HepG2 (cell line): Measurements from ENCODE around the gene USP35. TPM values are rescaled to one million over a fixed set of nuclear protein-coding genes. Genes with fewer than 3 reads are reported as not detected.

ENCODE experiments used
- DNMT3B ChIP-seq: conservative IDR thresholded peaks from 2 replicates; pipeline ENCODE4 v1.6.1; 2016; ENCODE audit warnings: missing biosample characterization, control low read depth
- JDP2 ChIP-seq: sonication (generic); formaldehyde crosslinking; IDR thresholded peaks from 2 replicates; pipeline ENCODE4 v1.8.1; 2022; ENCODE audit warnings: missing genetic modification reagents, borderline replicate concordance
- KDM6A ChIP-seq: IDR thresholded peaks from 2 replicates; pipeline ENCODE4 v1.6.1; 2016; ENCODE audit warnings: low read depth
- MATR3 ChIP-seq: sonication (generic); formaldehyde crosslinking; IDR thresholded peaks from 2 replicates; pipeline ENCODE4 v1.4.0; 2020; ENCODE audit warnings: missing genetic modification reagents
- MIXL1 ChIP-seq: IDR thresholded peaks from 2 replicates; pipeline ENCODE4 v1.6.1; 2016
- NCOA1 ChIP-seq: sonication (generic); formaldehyde crosslinking; IDR thresholded peaks from 2 replicates; pipeline ENCODE4 v1.9.0; 2021; ENCODE audit warnings: missing genetic modification reagents
- NR2F6 ChIP-seq, 2 experiments: IDR thresholded peaks; 2 replicates each; pipeline ENCODE4 v1.6.1; 2016; ENCODE audit warnings: antibody characterized with exemption in 1 of 2, mild to moderate bottlenecking in 1 of 2
- PAX8 ChIP-seq: sonication (generic); formaldehyde crosslinking; IDR thresholded peaks from 2 replicates; pipeline ENCODE4 v1.8.0; 2022; ENCODE audit warnings: mild to moderate bottlenecking, missing genetic modification reagents, borderline replicate concordance
- ZFP90 ChIP-seq: sonication (generic); formaldehyde crosslinking; IDR thresholded peaks from 2 replicates; pipeline ENCODE4 v1.8.0; 2022; ENCODE audit warnings: missing genetic modification reagents, mild to moderate bottlenecking, inconsistent platforms, borderline replicate concordance
- ZNF138 ChIP-seq: sonication (generic); formaldehyde crosslinking; IDR thresholded peaks from 2 replicates; pipeline ENCODE4 v1.5.0; 2020; ENCODE audit warnings: mild to moderate bottlenecking, low read depth, missing genetic modification reagents
- ZNF260 ChIP-seq: sonication (generic); formaldehyde crosslinking; IDR thresholded peaks from 2 replicates; pipeline ENCODE4 v1.4.0; 2020; ENCODE audit warnings: missing genetic modification reagents, low read depth, mild to moderate bottlenecking, borderline replicate concordance
- ZNF333 ChIP-seq: sonication (generic); formaldehyde crosslinking; IDR thresholded peaks from 2 replicates; pipeline ENCODE4 v1.4.0; 2020; ENCODE audit warnings: mild to moderate bottlenecking, missing genetic modification reagents, borderline replicate concordance
- ZNF629 ChIP-seq: sonication (generic); formaldehyde crosslinking; conservative IDR thresholded peaks from 2 replicates; pipeline ENCODE4 v1.5.0; 2020; ENCODE audit warnings: missing genetic modification reagents
- polyA plus RNA-seq, 8 experiments: library from polyadenylated mRNA; depleted of rRNA in 3 of 8; stranded (reverse) in 7 of 8; unstranded in 1 of 8; fragments of >200 nt; fragmentation: Illumina TruSeq in 4 of 8; extraction: Trizol in 4 of 8; gene quantifications; 2 replicates each; pipeline versions ENCODE4 v1.2.1 to v1.2.3, GENCODE V29; 2011 to 2016; ENCODE audit warnings: low read depth in 4 of 8, missing spikeins in 1 of 8, mixed read lengths in 1 of 8; ENCODE audit not compliant: insufficient read depth in 1 of 8
- total RNA-seq, 5 experiments: library from RNA; depleted of rRNA; stranded (reverse); fragments of >200 nt; fragmentation: Illumina TruSeq; extraction: Trizol; gene quantifications; 2 replicates each; pipeline ENCODE4 v1.2.3, GENCODE V29; 2016; ENCODE audit warnings: low read depth in 1 of 5
- TF ChIP-seq, protein P1 (sequence below): sonication (generic); formaldehyde crosslinking; IDR thresholded peaks from 2 replicates; pipeline ENCODE4 v1.5.0; 2020; ENCODE audit warnings: mild to moderate bottlenecking, missing genetic modification reagents
- TF ChIP-seq, protein P2 (sequence below): sonication (generic); formaldehyde crosslinking; IDR thresholded peaks from 2 replicates; pipeline ENCODE4 v1.4.0; 2020; ENCODE audit warnings: missing genetic modification reagents, borderline replicate concordance
- TF ChIP-seq, protein P3 (sequence below): sonication (generic); formaldehyde crosslinking; IDR thresholded peaks from 2 replicates; pipeline ENCODE4 v1.4.0; 2020; ENCODE audit warnings: missing genetic modification reagents, borderline replicate concordance

The USP35 gene
- total and polyA plus RNA-seq, 2 of the 13 experiments (the other 11 are each of a cell fraction or from before 2014, with no cell fraction given): 4.6 to 7.7 TPM

DNA sequence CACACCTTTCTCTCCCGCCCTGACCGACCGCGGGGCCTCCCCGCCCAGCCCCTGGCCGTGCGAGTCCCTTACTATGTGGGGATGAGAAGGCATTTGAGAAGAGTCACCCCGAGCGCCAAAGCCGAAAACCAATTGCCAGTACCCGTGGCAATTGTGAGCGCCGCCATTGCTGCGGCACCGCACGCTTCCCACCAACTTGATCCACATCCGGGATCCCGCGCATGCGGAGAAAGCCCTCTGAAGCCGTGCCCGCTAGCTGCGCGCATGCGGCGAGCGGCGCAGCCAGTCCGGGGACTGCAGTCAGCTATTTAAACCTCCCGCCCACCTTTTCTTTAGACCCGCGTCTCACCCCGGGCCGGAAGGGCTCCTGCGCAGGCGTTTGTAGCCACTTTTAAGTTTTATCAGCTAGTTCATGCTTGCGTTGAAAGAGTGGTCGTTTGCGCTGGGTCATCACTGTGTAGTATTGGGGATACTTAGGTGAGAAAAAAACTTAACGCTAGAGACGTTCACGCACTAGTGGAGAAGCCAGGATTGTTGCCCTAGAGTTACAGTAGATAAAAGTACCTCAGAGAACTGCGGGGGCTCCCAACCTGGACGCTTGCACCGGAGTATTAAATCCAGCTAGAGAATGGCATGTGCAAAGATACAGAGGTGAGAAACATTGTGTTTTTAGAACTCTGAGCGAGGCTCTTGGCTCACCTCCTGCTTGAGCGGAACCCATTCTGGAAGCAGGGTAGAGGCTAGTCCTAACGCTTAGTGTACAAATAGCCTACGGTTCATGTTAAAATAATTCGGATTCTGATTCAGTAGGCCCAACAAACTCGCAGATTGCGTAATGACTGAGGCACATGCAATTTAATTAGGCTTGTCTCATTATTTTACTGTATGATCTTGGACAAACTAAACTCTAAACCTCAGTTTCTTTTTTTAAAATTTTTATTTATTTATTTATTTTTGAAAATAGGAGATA lies 49.0 kb upstream of the USP35 start, which contains the start of gene ALG8 (continued):
- TF ChIP-seq, protein P1, sequence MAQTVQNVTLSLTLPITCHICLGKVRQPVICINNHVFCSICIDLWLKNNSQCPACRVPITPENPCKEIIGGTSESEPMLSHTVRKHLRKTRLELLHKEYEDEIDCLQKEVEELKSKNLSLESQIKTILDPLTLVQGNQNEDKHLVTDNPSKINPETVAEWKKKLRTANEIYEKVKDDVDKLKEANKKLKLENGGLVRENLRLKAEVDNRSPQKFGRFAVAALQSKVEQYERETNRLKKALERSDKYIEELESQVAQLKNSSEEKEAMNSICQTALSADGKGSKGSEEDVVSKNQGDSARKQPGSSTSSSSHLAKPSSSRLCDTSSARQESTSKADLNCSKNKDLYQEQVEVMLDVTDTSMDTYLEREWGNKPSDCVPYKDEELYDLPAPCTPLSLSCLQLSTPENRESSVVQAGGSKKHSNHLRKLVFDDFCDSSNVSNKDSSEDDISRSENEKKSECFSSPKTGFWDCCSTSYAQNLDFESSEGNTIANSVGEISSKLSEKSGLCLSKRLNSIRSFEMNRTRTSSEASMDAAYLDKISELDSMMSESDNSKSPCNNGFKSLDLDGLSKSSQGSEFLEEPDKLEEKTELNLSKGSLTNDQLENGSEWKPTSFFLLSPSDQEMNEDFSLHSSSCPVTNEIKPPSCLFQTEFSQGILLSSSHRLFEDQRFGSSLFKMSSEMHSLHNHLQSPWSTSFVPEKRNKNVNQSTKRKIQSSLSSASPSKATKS: peak; percentile 10; the same call in 1 of the 2 replicates
- TF ChIP-seq NR2F6 (IDR thresholded peaks at IDR 0.05) (no peak; the same call in 1 of the 2 replicates), NR2F6 (CRISPR knock-in tag; IDR thresholded peaks at IDR 0.05) (peak; percentile 13; the same call in 1 of the 2 replicates), PAX8 (CRISPR knock-in tag) (peak; percentile 61; the same call in 1 of the 2 replicates), DNMT3B (CRISPR knock-in tag) (peak; percentile 65; the same call in 1 of the 2 replicates), ZNF138 (no peak; the same call in 1 of the 2 replicates), ZNF333 (no peak), NCOA1 (CRISPR knock-in tag) (0 out of 2 replicates have a peak, but pooled peaks have one; percentile 80), ZNF260 (CRISPR knock-in tag) (no peak), MIXL1 (CRISPR knock-in tag) (no peak), ZFP90 (peak; percentile 75; the same call in 1 of the 2 replicates), JDP2 (CRISPR knock-in tag) (0 out of 2 replicates have a peak, but pooled peaks have one; percentile 71), MATR3 (CRISPR knock-in tag) (no peak), ZNF629 (CRISPR knock-in tag) (peak; percentile 20; the same call in 1 of the 2 replicates), KDM6A (CRISPR knock-in tag) (no peak)
- TF ChIP-seq, protein P2, sequence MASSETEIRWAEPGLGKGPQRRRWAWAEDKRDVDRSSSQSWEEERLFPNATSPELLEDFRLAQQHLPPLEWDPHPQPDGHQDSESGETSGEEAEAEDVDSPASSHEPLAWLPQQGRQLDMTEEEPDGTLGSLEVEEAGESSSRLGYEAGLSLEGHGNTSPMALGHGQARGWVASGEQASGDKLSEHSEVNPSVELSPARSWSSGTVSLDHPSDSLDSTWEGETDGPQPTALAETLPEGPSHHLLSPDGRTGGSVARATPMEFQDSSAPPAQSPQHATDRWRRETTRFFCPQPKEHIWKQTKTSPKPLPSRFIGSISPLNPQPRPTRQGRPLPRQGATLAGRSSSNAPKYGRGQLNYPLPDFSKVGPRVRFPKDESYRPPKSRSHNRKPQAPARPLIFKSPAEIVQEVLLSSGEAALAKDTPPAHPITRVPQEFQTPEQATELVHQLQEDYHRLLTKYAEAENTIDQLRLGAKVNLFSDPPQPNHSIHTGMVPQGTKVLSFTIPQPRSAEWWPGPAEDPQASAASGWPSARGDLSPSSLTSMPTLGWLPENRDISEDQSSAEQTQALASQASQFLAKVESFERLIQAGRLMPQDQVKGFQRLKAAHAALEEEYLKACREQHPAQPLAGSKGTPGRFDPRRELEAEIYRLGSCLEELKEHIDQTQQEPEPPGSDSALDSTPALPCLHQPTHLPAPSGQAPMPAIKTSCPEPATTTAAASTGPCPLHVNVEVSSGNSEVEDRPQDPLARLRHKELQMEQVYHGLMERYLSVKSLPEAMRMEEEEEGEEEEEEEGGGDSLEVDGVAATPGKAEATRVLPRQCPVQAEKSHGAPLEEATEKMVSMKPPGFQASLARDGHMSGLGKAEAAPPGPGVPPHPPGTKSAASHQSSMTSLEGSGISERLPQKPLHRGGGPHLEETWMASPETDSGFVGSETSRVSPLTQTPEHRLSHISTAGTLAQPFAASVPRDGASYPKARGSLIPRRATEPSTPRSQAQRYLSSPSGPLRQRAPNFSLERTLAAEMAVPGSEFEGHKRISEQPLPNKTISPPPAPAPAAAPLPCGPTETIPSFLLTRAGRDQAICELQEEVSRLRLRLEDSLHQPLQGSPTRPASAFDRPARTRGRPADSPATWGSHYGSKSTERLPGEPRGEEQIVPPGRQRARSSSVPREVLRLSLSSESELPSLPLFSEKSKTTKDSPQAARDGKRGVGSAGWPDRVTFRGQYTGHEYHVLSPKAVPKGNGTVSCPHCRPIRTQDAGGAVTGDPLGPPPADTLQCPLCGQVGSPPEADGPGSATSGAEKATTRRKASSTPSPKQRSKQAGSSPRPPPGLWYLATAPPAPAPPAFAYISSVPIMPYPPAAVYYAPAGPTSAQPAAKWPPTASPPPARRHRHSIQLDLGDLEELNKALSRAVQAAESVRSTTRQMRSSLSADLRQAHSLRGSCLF (CRISPR knock-in tag): 0 out of 2 replicates have a peak, but pooled peaks have one; percentile 24
- TF ChIP-seq, protein P3, sequence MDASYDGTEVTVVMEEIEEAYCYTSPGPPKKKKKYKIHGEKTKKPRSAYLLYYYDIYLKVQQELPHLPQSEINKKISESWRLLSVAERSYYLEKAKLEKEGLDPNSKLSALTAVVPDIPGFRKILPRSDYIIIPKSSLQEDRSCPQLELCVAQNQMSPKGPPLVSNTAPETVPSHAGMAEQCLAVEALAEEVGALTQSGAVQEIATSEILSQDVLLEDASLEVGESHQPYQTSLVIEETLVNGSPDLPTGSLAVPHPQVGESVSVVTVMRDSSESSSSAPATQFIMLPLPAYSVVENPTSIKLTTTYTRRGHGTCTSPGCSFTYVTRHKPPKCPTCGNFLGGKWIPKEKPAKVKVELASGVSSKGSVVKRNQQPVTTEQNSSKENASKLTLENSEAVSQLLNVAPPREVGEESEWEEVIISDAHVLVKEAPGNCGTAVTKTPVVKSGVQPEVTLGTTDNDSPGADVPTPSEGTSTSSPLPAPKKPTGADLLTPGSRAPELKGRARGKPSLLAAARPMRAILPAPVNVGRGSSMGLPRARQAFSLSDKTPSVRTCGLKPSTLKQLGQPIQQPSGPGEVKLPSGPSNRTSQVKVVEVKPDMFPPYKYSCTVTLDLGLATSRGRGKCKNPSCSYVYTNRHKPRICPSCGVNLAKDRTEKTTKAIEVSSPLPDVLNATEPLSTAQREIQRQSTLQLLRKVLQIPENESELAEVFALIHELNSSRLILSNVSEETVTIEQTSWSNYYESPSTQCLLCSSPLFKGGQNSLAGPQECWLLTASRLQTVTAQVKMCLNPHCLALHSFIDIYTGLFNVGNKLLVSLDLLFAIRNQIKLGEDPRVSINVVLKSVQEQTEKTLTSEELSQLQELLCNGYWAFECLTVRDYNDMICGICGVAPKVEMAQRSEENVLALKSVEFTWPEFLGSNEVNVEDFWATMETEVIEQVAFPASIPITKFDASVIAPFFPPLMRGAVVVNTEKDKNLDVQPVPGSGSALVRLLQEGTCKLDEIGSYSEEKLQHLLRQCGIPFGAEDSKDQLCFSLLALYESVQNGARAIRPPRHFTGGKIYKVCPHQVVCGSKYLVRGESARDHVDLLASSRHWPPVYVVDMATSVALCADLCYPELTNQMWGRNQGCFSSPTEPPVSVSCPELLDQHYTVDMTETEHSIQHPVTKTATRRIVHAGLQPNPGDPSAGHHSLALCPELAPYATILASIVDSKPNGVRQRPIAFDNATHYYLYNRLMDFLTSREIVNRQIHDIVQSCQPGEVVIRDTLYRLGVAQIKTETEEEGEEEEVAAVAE (CRISPR knock-in tag): peak; percentile 46; the same call in 1 of the 2 replicates
